ENCODE measurements around the gene GRIN2D.

Gene GRIN2D

GRCh38 chr19:48393559-48394330, at the start of gene GRIN2D:
TSS of gene GRIN2D (plus strand) at chr19:48393668. CDS start at chr19:48398393, 4,725 bp downstream.
- no peak for DNase-seq (ENCODE audit: low spot score)

DNA sequence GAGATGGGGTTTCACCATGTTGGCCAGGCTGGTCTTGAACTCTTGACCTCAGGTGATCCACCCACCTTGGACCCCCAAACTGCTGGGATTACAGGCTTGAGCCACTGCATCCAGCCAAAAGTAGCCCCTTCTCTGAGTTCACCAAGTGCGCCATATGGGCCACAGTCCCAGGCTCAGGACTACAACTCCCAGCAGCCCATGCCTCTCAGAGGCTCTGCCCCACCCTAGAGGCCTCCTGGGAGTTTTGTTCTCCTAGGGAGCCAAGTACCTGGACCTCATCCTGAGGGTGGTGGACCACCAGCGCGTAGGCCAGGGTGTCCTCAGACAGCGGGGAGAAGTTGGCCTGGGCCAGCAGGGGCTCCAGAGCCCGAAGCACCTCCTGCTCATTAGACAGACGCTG, 48.6 kb upstream of the GRIN2D start:
- no peak for DNase-seq (ENCODE audit: low spot score)

DNA sequence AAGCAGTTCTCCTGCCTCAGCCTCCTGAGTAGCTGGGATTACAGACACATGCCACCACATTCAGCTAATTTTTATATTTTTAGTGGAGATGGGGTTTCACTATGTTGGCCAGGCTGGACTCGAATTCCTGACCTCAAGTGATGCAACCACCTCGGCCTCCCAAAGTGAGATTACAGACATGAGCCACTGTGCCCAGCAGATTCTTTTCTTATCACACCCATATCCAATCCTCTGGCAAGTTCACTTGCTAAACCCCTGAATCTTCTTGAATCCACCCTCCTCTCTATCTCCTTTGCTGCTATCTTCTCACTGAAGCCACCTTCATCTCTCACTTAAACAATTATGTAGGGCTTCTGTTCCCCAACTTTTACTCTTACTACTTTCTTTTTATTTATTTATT, 47.3 kb upstream of the GRIN2D start:
- DNase-seq (ENCODE audit: low spot score) = no peak

GRCh38 chr19:48348045-48348444, 45.4 kb upstream of the GRIN2D start:
- DNase-seq (ENCODE audit: low spot score) = no peak

- DNase-seq (ENCODE audit: low spot score) = no peak
These were observed 44.7 kb upstream of the GRIN2D start for GRCh38 chr19:48348737-48349136.

DNA sequence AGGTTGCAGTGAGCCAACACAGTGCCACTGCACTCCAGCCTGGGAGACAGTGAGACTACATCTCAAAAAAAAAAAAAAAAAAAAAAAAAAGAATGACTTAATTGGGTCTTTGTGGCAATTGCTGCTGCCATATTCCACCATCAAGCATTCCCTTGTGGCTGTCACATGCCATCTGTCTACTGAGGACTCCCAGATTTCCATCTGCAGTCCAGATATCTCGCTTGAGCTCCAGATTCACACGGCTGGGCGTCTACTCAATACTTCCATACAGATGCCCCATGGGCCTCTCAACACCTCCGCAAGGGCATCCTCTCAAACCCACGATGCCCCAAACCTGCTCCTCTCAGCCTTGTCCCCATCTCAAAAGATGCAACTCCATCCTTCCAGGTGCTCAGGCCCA, 42.6 kb upstream of the GRIN2D start:
- DNase-seq (ENCODE audit: low spot score) = no peak

- DNase-seq (ENCODE audit: low spot score) = peak; percentile 31
These were observed 42.1 kb upstream of the GRIN2D start for GRCh38 chr19:48351341-48351752.

DNA sequence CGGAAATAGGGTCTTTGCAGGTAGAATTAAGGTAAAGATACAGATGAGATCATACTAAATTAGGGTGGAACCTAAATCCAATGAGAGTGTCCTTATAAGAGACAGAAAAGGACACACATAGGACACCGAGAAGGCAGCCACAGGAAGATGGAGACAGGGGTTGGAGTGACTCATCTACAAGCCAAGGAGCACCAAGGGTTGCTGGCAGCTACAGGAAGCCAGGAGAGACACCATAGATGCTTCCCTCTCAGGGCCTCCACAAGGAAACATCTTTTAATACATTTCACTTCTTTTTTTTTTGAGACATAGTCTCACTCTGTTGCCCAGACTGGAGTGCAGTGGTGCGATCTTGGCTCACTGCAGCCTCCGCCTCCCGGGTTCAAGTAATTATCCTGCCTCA, 39.8 kb upstream of the GRIN2D start:
- no peak for DNase-seq (ENCODE audit: low spot score)

DNA sequence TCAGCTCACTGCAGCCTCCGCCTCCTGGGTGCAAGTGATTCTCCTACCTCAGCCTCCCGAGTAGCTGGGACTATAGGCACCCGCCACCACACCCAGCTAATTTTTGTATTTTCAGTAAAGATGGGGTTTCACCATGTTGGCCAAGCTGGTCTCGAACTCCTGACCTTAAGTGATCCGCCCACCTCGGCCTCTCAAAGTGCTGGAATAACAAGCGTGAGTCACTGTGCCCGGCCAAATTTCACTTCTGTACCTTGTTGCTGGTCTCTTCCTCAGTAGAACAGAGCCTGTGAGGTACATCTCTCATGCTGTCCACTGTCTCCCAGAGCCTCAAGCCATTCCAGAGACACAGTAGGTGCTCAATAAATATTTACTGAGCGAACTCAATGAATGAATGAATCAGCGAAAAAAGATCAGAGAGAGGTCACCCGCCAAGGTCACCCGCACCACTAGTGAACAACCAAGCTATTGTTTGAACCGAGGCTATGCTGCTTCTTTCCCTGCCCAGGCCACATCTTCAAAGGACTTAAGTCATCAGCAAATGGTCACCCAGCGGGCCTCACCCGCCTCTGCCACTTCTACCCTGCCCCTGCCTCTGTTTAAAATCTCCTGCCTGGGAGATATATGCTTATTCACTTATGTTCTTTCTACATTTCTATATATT, 39.0 kb upstream of the GRIN2D start:
- DNase-seq (ENCODE audit: low spot score) = no peak

DNA sequence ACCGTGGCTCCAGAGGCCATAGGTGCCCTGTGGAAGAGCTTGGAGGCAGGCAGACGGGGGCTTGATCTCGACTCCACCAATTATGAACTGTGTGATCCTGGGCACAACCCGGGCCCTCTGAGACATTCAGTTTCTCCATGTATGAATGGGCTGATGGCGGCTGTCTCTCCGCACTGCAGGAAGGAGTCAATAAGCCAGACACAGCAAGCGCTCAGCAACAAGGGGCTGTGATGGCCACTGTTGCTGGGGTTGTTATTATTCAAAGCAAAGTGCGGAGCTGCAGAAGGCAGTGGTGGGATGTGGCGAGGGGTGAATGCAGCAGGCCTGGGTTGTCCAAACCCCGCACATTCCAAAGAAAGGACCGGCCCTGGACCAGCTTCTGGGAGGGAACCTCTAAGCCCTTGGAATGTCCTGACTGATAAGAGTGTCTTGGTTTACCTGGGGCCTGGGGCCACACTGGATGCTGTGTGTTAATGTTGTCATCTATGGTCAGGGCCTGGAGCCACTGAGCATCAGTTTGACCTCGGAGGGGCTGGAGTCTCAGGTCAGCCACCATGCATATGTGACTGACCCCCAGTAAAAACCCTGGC, 38.0 kb upstream of the GRIN2D start:
- no peak for DNase-seq (ENCODE audit: low spot score)

- DNase-seq (ENCODE audit: low spot score) = no peak
These were observed 34.3 kb upstream of the GRIN2D start for GRCh38 chr19:48359123-48359522.

- no peak for DNase-seq (ENCODE audit: low spot score)
These were observed 31.6 kb upstream of the GRIN2D start for GRCh38 chr19:48361912-48362311.

DNA sequence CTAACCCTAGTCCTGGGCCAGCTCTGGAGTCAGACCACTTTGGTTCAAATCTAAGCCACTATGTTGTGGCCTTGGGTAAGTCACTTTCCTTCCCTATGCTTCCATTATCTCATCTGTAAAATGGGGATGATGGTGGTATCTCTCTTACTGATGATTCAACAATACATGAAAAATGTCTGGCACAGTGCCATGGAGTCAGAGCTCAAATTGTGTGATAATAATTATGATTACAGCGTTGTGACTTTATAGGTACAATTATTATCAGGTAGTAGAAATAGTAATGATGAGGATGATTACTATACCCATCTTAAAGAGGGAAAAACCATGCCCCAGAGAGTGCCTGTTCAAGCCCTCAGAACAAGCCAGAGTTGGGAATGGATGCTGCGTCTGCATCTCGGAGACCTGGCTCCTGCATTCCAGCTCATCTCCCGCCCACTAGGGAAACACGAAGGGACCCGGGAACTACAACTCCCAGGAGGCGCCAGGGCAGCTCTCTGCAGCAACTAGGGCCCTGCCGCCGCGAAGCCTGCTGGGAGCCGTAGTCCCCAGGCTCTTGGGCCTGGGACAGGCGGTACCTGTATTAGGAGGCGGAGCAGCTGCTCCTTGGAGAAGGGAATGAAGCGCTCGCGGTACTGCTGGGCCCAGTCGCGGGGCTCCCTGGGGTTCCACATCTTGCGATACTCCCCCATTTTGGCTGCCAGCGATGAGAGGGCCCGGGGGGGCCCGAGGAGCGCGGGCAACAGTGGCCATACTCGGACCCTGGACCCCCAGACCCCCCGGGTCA, 30.6 kb upstream of the GRIN2D start:
- peak; percentile 96 for DNase-seq (ENCODE audit: low spot score)

- no peak for DNase-seq (ENCODE audit: low spot score)
These were observed 30.0 kb upstream of the GRIN2D start for GRCh38 chr19:48363500-48363809.

- peak; percentile 100 for DNase-seq (ENCODE audit: low spot score)
These were observed 29.5 kb upstream of the GRIN2D start, which contains the start of the genes SYNGR4 and TMEM143 for GRCh38 chr19:48363810-48364597. TSS of gene SYNGR4 (plus strand) at chr19:48364367. CDS start at chr19:48365843, 1,476 bp downstream. TSS of gene TMEM143 (minus strand) at chr19:48363940. CDS start at chr19:48363920, 20 bp downstream.

- DNase-seq (ENCODE audit: low spot score) = peak; percentile 8
These were observed 28.7 kb upstream of the GRIN2D start for GRCh38 chr19:48364598-48365348.

DNA sequence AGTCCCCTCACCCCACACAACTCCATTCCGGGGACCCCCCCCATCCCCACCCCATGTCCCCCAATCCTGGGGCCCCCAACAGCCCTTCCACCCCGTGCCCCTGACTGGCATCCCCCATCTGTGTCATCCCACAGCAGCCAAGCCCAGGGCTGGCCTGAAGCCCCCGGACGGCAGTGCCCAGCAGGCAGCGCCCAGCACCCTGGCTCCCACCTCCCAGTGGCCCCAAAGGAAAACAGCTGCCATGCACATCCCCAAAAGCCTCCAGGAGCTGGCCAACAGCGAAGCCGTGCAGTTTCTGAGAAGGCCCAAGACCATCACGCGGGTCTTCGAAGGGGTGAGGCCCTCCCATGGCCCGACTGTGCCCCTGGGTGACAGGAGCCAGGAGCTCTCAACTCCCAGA, 27.9 kb upstream of the GRIN2D start:
- no peak for DNase-seq (ENCODE audit: low spot score)

- DNase-seq (ENCODE audit: low spot score) = no peak
These were observed 25.6 kb upstream of the GRIN2D start for GRCh38 chr19:48367855-48368254.

DNA sequence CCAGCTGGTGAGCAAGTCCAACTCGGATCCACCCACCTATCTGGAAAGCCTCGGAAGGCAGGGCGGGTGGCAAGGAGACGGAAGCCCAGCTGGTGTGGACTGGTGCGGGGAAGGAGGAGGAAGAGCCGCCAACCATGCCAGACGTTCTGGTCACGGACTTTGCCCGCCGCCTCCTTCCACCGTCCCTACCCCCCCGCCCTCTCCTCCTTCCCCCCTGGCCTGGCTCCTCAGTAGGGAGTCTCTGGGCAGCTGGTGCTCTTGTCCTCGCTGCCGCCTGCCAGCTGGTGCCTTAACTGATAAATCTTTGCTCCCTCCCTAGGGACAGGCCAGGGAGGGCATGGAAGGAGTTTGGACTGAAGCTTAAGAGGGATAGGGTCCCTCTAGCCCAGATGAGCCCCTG, 24.5 kb upstream of the GRIN2D start:
- no peak for DNase-seq (ENCODE audit: low spot score)

- no peak for DNase-seq (ENCODE audit: low spot score)
These were observed 22.5 kb upstream of the GRIN2D start for GRCh38 chr19:48370955-48371354.

DNA sequence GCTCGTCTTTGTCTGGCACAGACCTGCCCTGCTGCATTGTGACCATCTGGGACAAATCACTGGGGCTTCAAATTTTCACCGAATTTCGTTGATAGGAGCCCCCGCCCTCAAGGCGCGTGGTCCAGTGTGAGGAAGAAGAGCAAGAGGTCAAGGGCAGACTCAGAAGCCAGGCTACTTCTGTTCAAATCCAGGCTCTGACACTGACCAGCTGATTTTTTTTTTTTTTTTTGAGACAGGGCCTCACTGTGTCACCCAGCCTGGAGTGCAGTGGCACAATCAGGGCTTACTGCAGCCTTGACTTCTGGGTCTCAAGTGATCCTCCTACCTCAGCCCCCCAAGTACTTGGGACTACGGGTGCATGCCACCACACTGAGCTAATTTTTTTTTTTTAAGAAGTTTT, 22.1 kb upstream of the GRIN2D start:
- no peak for DNase-seq (ENCODE audit: low spot score)
